ENCODE measurements around the gene HMGN1.

The HMGN1 gene

DNA sequence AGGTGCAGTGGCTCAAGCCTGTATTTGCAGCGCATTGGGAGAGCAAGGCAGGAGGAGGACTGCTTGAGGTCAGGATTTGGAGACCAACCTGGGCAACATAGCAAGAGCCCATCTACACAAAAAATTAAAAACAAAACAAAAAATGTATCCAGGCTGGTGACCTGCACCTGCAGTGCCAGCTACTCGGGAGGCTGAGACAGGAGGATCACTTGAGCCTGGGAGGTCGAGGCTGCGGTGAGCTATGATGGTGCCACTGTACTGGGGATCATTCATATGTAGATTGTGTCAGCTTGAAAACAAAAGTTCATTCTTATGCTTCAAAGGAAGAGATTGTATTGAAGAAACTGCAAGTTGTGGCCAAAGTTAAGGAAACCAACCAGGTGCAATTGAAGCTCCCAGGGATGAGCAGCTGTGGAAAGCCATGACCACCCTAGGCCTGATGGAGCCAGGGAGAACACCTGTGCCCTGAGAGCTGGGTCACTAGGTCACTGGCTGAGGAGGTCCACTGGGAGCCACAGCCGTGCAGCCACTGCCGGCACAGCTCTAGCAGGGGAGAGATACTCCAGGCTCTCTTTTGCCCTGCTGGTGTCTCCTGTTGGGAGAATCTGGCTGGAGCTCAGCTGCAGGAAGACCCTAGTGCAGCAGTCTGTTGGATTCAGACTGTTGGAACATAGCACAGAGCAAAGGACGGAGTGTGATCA, 22.1 kb downstream of the HMGN1 start:
- DNase-seq: no peak

DNA sequence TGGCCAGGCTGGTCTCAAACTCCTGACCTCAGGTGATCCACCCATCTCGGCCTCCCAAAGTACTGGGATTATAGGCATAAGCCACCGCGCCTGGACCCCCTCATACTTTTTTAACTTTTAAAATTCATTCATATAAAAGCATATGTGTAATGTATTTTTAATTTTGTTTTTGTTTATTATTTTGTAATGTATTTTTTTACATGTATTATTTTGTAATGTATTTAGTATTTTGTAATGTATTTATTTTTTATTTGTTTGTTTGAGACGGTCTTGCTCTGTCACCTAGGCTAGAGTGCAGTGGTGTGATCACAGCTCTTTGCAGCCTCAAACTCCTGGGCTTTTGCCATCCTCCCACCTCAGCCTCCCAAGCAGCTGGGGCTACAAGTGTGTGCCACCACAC, 23.4 kb downstream of the HMGN1 start:
- no peak for DNase-seq

DNA sequence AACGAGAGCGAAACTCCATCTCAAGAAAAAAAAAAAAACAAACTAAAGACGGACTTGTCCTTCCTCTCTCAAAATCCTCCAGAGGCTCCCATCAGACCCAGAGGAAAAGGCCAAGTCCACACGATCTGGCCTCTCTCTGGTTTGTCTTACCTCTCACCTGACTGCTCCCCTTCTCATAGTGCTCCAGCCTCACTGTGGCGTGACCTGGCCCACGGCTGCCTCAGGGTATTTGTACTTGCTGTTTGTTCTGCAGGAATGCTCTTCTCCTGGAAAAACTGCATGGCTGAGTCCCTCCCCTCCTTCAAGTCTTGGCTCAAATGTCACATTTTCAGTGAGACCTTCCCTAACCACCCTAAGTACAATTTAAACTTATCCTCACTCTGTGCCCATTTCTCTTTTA, 27.5 kb downstream of the HMGN1 start:
- DNase-seq: no peak

DNA sequence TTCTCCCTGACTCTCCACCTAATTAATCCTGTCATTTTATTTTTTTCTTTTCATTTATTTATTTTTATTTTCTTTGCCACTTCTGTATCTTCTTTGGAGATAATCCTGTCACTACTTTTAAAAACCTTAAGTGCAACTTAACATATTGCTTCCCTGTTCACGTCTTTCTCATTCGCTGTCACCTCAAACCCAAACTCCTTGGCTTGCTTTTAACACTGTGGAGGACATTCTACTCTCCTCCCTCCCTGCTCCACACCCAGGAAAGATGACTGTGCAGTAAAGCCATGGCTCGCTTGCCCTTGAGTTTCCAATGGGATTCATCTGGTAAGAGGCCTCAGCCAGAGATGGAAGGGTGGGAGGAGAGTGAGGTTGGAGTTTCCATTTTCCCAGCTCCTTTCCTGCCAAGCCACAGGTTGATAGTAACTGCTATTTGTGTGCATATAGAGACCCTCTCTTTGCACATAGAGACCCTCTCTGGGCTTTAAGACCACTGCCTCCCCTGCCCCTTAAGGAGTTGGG, 29.0 kb downstream of the HMGN1 start:
- DNase-seq: no peak

DNA sequence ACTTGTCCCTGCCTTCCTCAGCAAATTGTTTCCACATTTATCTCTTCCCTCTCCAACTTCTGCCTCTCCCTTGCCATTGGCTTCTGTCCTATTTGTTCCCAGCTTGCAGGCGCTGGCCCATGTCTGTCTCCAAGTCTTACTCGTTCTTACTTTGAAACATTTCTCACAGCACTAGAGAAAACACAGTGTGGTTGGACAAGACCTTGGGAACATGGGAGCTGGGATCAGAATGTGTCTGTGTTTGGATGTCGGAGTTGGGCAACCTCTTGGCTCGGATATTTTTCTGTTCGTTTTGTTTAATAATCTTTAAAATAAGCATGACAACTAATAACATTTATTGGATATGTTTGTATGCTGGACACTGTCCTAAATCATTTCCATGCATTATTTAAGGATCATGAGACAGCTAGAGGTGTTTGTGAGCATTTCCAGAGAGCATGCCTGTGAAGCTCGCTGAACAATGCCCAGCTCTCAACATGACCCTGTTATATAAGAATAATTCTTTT, 29.6 kb downstream of the HMGN1 start:
- DNase-seq: no peak

DNA sequence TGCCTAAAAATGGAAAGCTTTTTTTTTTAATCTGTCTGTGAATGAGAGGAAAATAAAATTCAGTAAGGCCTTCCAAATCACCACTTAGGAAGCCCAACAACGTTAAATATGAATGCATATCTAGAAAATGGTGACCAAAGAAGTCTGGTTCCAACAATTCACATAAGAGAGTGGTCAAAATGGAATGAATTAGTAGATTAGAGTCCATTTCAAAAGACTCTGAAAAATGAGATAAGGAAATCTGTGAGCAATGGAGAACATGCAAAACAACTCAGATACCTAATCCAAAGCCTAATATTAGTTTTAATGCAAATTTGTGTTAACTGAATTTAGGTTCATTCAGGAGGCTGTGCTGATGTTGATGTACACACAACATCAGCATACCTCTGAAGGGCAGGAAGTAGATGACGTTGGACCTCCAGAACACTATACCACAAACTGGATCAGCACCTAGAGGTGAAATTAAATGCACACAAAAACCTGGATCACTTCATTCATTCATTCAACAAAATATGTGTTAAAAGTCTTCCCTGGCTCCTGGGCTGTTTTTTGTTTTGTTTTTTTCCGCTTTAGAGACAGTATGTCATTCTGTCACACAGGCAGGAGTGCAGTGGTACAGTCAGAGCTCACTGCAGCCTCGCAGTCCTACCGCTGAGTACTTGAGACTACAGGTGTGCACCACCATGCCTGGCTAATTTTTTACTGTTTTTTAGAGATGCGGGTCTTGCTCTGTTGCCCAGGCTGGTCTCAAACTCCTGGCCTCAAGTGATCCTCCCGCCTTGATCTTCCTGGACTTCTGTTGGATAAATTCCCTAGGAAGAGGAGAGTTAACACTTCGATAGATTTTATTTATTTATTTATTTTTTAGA, 30.6 kb downstream of the HMGN1 start:
- DNase-seq: no peak

DNA sequence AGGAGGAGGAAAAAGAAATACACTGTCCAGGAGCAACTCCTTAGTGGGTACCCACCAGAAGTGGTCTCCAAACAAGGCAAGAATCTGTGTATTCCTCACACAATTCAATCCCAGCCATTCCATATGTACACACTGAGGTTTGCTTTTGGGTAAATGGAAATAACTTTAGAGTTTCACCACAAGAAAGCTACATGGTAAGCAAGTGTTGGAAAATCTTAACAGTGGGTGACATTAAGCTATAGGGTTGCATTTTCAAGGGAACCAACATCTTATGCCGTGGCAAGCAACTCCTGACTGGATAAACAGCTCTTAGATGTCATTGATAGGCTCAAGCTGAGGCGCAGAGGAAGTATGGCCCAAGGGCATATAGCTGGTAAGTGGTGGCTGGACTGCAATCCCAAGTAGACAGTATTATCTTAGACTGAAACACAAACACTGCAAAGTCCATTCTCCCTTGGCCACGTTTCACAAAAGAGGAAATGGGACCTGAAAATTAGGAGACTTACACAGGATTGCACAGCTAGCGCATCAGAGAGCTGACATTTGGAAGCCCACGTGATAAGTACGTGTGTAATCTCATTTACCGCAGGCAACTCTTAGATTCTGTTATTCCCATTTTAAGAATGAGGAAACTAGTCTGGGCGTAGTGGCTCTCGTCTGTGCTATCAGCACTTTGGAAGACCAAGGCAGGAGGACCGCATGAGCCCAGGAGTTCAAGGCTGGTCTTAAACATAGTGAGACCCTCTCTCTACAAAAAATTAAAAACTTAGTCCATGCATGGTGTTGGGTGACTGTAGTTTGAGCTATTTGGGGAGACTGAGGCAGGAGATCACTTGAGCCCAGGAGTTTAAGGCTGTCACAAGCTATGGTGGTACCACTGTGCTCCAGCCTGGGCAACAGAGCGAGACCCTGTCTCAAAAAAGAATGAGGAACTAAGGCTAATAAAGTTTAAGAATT, 31.5 kb downstream of the HMGN1 start:
- DNase-seq: no peak

DNA sequence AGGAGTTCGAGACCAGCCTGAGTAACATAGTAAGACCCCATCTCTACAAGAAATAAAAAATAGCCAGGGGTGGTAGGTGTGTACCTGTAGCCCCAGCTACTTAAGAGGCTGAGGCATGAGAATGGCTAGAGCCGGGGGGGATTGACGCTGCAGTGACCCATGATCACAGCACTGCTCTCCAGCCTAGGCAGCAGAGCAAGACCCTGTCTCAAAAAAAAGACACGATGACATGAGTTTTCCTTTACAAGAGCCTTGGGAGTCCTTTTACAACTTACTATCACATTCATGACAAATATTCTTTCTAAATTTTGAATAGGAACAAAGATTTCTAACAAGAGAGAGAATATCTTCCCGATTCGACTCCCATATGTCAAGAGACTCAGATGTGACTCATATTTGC, 32.2 kb downstream of the HMGN1 start:
- no peak for DNase-seq

DNA sequence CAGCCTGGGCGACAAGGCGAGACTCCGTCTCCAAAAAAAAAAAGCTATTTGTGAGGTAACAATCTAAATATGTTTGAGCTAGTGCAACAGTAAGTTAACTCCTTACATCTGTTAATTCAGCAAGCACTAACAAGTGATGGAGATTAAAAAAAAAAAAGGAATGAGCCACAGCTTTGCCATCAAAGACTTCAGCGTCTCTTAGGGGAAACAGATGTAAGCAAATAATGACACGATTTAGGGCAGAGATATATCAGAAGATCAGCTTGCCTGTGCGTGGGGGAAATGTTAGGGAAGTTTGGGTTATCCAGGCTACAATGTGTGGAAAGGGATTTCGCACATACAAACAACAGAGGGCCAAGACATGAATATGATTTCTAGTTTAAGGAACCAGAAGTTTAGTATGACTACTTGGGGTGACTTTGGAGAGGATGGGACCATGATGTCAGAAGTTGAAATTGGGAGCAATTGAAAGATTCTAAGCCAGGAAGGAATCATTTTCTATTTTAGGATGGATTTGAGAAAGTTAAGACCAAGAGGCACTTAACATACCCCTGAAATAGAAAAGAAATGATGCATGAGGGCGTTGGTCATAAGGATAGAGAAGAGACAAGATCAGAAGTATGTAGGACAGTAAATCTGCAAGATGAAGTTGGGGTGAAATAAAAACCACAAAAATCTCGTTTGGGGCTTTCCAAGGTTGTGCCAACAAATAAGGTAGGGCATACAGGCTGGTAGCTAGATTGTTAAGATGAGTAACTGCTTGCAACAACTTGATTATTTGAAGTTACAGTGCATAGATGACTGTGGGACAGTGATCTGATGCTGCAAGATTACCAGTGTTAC, 33.1 kb downstream of the HMGN1 start:
- no peak for DNase-seq

DNA sequence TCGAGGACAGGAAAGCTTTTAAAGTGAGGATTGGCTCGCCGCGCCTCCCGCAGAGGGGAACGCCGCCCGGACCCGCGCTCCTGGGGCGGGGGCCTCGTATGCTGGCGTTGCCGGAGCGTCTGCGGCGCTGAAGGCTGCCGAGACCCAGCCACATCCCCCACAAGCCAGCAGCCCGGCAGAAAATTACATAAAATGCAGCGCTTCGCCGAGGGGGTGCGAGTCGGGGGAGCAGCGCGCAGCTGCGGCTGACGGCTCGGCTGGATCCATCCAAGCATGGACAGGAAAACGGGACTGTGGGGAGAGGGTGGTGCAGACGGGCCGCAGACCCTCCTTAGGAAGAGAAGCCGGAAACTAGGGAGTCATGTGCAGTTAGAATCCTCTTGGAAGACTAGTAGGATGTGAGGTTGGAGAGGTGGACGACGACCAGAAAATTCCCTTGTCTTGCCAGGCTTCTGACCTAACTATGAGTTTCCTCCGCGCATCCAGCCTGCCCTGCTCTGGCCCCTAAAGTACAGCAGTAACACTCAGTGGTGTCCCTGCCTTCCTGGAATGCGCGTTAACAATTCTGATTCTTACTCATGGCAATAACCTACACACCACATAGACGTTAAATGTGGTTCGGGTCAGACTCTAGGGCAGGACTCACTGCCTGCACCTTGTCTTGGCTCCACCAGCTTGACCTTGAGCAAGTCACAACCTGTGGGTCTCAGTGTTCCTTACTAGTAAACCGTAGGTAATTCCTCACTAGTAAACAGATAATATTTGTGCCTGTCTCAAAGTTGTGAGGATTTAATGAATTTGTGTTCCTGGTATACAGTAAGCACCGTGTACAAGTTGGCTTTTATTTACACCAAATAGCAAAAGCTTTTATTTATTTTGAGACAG, 34.5 kb downstream of the HMGN1 start:
- DNase-seq: peak; percentile 66

DNA sequence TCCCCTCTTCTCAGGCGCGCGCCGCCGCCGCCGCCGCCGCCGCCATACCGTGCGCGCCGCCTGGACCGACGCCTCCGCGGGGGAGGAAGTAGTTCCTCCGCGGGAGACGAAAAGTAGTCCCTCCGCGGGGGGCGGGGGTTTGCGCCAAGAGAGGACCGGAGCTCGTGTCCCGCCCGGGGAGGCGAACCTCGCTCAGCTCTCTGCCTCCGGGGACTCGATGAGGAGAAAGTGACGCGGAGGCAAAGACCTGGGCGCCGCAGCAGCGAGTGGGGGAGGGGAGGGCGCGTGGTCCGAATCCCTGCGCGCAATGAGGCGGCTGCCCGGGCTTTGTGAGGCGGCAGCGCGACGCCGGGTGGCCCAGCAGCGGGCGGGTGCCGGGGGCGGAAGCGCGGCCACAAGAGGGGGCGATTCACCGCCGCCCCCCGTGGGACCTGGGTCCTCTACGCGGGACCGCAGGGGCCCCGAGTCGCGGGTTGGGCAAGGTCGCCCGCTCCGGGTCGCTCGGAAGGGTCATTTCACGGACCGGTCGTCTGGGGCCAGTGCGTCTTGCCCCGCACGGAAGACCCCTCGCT, 35.2 kb downstream of the HMGN1 start, which contains the start of gene BRWD1:
Gene BRWD1, minus strand, starts transcription at position 62 of the 572 bp plus-strand sequence. CDS start 141 bp downstream, outside the sequence.
- DNase-seq: peak; percentile 85

DNA sequence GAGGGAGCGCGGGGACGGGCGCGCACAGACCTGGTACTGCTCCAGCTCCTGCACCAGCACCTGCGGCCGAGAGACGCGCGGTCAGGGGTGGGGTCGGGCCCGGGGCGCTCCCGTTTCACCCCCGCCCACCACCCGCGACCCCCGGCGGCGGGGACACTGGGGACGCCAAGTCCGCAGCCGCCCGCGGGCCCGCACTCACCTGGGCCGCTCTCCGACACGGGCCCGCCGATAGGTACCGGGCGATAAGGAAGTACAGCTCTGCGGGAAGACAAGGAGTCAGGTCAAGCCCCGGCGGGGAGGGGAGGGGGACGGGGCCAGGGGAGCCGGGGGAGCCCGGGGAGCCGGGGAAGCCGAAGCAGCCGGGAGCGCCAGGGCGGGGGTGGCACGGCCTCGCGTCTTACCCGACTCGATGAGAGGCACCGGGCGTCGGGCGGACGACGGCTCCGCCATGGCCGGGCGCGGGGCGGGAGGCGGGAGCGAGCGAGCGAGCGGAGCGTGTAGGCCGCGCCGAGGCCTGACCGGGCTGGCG, 35.8 kb downstream of the HMGN1 start:
- DNase-seq: peak; percentile 37

DNA sequence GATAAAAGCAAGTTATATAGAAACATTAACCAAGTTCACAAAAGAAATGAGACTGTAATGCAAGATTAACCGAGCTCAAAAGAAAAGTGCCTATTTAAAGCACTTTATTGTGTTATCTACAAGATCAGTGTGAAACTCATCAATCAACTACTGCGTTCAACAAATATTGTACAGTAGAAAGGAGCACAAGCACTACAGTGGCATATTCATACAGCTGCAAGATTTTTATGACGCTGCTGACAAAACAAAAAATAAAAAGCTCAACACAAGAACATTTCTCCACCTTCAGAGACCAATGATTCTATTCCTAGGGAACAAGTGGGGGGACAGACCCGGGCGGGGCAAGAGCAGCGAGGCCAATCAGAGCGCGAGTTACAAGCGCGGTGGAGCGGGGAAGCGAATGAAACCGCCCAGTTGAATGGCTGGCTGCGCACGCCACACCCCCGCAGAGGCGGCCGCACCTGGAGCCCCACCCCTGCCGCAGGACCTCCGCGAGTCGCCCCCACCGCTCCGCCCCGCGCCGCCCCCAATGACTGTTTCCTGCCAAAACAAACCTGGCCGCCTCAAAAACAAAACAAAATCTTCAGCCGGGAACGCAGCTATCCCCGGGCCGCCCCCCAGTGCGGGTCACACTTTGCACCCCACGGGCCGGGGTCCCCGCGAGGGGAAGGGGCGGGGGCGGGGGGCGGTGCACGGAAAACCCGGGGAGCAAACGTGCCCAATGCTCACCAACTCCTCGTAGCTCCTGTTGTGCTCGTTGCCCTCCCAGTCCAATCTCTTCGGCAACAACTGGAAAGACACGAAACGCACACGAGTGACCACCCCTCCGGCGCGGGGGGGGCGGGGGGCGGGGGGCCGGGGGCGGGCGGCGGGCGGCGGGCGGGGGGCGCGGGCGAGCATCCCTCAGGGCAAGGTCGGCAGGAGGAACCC, 36.5 kb downstream of the HMGN1 start:
- peak; percentile 98 for DNase-seq

DNA sequence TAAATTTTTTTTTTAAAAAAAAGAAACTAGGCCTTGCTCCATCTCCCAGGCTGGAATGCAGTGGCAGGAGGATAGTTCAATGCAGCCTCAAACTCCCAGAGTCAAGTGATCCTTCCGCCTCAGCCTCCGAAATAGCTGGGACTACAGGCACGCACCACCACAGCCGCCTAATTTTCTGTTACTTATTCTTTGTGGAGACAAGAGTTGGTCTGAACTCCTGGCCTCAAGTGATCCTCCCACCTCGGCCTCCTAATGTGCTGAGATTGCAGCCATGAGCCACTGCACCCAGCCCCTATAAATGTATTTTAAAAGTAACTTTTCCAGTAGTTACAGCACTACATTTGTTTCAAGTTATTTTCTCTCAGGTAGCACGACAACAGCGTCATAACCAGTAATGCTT, 37.7 kb downstream of the HMGN1 start:
- no peak for DNase-seq

DNA sequence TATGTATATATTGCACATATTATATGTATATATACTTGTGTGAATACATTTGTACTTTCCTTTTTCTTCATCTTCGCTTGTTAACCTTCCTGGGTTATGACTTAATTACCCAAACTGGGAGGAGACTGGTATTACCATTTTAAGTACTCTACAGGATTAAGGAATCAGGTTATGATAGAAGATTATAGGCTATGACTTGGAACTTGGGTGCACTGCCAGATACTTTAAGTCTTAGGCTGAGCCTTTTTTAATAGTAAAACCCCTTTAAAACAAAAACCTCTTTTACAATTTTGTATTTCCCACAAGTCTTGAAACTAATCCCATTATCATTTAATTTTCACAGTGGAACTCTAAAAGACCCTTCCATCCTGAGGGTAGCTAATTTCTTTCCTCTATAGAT, 41.4 kb downstream of the HMGN1 start:
- no peak for DNase-seq

DNA sequence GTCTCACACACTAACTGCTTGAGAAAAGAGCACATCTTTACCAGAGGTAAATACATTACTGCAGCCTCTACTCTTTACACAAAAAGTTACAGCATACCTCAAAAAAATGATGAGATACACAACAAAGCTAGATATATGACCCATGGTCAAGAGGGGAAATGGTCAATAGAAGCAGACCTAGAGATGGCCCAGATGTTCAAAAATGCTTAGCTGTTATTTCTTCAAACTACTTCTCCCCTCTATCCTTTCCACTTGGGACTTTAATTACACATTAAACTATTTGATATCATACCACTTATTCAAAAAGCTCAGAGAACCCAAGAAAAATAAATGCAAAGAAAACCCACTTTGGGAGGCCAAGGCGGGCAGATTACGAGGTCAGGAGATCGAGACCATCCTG, 48.3 kb downstream of the HMGN1 start:
- no peak for DNase-seq

DNA sequence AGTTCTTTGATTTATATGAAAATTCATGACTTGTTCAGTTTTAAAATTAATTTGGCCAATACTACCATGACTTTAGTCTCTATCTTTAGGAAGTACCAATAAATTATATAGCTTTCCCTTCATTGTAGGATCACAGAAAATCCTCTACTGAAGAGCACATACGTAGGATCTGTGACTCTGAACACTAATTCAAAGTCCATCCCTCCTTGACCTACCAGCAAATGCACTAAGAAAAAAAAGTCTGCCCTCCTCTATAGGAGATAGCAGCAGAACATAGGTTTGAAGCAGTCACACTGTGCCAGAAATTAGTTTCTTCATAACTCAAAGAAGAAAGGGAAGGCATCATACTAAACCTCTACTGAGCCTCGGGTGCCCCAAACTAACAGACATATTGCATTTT, 52.0 kb downstream of the HMGN1 start:
- DNase-seq: no peak
